NCI-H2107 (cell line): ENCODE results near the gene ANKRD33B.
"Not testable (repeated sequence)": the region's sequence is repeated elsewhere in the genome, so short reads cannot be mapped to it uniquely, and the experiment has no call there.

Experiments
- DNase-seq: peaks from one replicate; lab custom pipeline; 2025; lab: John Stamatoyannopoulos, UW

ANKRD33B gene

DNA sequence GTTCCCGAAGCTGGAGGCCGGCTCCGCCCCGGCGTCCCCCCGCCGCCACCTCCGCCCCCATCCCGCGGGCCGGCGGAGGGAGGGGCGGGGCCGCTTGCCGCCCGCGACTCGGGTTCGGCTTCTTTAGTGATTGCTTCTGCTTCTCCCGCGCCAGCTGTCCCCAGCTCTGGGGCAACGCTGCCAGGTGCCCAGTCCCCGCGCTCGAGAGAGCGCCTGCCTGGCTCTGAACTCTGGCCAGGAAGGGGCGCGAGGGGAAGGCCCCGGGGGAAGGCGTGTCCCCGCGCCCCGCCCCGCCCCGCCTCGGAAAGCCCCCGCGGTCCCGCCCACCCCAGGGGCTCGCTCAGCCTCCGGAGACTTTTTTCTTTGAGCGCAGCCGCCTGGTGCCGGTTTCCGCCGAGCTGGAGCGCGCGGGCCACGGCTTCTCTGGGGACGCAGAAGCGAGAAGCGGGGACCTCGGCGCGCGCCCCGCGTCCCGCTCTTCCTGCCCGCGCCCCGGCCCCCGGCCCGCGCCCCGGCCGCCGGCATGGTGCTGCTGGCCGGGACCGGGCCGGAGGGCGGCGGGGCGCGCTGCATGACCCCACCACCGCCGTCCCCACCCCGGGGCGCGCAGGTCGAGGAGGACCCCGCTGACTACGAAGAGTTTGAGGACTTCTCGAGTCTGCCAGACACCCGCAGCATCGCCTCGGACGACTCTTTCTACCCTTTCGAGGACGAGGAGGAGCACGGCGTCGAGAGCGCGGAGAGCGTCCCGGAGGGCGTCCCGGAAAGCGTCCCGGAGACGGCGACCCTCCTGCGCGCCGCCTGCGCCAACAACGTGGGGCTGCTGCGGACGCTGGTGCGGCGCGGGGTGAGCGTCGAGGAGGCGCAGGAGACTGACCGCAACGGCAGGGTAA, at the start of gene ANKRD33B:
Gene ANKRD33B, plus strand, starts transcription at position 126 of the 893 bp plus-strand sequence. Its CDS starts 398 bp downstream, at position 524.
- no peak for DNase-seq

DNA sequence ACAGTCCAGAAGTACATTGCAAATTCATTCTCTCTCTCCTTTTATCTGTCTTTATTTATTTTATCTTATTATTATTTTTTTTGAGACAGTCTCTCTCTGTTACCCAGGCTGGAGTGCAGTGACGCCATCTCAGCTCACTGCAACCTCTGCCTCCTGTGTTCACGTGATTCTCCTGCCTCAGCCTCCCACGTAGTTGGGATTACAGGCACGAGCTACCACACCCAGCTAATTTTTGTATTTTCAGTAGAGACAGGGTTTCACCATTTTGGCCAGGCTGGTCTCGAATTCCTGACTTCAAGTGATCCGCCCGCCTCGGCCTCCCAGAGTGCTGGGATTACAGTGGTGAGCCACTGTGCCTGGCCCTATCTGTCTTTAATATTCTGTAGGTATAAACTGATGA, 49.3 kb upstream of the ANKRD33B start:
- DNase-seq = not testable (repeated sequence)

DNA sequence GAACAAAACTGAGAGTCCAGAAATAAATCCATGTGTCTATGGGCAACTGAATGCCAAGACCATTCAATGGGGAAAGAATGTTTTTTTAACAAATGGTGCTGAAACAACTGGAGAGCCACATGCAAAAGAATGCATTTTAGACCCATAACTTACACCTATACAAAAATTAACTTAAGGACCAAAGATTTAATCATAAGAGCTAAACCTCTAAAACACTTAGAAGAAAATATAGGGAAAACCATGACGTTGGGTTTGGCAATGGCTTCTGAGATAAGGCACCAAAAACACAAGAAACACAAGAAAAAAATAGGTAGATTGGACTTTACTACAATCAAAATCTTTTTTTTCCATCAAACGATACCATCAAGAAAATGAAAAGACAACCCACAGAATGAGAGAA, 48.4 kb upstream of the ANKRD33B start:
- no peak for DNase-seq

DNA sequence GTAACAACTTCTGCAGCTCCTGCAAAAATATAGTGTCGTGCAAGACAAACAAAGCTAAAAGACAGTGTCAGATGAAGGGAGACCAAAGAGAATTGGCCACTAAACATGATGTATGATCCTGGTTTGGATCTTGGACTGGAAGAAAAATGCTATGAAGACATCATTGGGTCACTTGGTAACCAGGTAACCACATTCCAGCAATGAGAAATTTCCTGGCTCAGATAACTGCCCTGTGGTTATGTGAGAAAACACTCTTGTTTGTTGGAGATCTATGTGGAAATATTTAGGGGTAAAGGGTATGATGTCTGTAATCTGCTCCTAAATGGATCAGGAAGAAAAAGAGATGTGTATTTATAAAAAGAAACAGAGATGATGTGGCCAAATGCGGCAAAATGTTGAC, 45.5 kb upstream of the ANKRD33B start:
- no peak for DNase-seq

DNA sequence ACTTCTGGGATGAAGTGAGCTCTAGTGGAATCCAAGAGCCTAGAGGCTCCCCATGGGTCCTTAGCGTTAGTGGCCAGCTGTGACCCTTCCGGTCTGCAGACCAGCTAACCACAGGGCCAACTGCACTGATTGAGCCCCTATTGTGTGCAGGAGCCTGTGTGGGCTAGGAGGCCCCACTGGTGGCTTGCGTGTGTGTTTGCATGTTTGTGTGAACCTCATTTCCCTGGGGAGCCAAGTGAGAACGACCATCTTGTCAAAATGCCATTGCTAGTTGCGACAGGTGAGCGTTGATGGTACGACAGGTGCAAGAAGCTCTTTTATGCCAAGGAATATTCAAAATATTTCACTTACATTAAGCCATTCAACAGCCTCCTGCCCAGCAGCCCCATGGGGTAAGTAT, 44.1 kb upstream of the ANKRD33B start:
- DNase-seq = no peak

DNA sequence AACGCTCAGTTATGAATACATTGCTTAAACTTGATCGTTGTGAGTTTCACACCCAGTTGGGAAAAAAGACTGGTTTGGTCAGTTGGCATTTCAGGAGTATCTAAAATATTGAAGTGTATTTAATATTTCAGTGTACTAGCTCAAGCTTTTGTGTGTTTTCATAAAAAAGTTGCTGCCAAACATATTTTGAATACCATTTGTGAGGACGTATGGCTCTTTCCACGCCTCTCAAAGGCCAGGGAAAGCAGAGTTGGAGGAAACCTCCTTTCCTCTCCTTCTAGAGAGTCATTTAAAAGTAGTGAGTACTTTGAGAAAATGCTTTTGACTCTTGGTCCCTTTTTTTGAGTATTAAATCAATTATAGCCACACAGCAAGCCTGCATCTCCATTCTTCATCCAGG, 43.2 kb upstream of the ANKRD33B start:
- no peak for DNase-seq

DNA sequence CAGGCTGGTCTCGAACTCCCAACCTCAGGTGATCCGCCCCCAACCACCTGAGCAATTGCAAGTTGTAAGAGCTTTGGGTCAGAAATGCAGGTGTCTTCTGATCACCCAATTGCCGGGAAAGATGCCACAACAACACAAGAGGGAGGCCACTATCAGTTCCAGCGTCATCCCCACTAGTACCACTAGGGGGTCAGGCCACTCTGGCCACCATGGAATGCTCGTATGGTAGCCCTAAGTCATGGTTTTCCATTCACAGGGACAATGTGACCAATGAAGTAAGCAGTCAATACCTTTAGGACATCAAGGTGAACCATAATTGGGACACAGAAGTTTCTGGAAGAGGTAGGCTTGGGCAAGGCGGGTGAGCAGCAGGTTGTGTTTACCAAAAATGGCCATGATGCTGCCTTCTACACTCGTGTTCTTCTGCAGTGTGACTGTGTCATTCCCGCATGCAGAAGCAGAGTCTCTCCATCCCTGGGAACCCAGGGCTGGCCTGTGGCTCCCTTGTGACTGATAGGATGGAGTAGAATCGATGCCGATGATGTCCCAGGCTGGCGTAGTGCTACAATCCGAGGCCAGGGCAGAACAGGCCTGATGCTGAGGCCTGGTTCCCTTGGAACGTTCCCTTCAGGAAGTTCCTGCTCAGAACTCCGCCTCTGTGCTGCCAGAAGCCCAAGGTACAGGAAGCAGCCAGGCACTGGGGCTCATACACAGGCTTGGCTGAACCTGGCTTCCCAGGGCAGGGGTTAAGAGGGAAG, 42.2 kb upstream of the ANKRD33B start:
- no peak for DNase-seq

DNA sequence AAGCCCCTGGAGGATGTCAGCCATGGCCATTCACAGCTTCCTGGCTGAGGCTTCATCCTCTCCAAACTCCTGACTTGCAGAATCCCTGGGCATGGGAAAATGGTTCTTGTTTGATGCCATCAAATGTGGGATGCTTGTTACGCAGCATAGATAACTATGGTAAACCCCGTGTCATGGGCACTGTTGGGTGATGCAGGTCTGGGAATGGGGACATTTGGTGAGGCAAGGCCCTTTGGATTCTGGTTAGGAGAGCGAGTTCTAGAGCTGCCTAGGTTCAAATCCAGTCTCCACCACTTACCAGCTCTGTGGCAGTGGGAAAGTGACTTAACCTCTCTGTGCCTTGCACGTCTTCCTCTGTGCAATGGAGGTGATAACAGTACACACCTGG, 41.7 kb upstream of the ANKRD33B start:
- no peak for DNase-seq

DNA sequence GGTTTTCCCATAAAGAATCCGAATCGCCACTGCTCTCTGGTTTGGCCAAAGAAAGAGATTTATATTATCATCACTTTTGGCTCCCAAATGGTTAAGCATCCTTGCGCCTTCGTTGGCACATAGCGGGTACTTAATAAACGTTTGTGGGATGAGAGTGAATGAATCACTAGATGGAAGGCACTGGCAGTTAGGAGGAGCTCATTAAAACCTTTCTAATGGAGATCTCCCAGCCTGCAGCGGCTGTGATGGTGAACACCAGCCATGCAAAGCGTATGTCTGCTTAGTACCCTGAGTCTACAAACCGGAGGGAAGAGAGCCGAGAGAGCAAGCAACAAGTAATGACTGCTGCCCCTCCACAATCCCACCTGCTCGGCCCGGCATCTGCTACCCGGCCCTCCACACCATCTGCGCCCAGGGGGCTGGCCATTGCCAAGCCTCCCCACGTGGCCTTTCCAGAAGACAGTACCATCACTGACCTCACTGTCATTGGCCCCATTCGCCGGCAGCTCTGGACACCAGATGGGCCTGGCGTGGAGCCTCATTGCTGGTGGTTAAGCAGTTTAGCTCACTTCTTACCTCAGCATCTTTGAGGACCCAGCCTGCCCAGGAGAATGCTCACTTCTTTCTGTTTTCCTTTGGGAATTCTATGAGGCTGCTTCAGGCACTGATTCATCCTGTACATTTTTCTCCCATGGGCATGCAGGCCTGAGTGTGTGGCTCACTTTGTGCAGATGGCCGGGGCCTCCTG, 39.3 kb upstream of the ANKRD33B start:
- no peak for DNase-seq

DNA sequence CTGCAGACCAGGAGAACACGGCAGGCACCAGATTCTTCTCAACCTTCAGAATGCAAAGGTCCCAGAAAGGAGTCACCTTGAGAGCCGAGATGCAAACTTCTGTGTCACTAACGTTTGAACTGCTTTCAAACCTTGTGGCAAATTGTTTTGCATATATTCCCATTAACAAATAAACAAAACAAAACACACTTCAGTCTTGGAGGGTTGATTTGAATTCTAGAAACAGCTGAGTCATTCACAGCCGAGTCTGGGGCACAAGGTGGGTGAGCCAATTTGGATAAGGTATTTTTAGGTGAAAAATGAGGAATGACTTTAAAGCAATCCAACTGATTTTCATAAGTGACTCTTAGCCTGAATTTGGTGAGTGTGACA, 38.8 kb upstream of the ANKRD33B start:
- no peak for DNase-seq

DNA sequence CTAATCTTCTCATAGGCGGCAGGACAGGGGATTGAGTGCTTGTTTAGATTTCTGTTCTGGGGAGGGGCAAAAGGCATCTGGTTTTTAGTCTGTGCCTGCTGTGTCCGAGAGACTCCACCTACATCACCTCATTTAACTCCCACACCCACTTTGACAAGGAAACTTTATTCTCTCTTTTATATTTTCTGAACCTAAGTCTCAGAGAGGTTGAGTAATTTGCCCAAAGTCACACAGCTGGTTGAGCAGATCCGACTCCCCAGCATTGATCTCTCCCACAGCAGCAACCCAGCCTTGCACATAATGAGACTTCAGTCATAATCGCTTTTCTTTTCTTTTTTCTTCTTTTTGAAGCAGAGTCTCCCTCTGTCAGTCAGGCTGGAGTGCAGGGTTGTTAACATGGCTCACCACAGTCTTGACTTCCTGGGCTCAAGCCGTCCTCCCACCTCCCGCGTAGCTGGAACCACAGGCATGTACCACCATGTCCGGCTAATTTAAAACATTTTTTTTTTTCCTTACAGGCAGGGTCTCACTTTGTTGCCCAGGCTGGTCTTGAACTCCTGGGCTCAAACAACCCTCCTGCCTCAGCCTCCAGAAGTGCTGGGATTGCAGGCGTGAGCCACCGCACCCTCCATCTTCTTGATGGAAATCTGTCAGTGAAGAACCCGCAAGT, 36.5 kb upstream of the ANKRD33B start:
- no peak for DNase-seq

DNA sequence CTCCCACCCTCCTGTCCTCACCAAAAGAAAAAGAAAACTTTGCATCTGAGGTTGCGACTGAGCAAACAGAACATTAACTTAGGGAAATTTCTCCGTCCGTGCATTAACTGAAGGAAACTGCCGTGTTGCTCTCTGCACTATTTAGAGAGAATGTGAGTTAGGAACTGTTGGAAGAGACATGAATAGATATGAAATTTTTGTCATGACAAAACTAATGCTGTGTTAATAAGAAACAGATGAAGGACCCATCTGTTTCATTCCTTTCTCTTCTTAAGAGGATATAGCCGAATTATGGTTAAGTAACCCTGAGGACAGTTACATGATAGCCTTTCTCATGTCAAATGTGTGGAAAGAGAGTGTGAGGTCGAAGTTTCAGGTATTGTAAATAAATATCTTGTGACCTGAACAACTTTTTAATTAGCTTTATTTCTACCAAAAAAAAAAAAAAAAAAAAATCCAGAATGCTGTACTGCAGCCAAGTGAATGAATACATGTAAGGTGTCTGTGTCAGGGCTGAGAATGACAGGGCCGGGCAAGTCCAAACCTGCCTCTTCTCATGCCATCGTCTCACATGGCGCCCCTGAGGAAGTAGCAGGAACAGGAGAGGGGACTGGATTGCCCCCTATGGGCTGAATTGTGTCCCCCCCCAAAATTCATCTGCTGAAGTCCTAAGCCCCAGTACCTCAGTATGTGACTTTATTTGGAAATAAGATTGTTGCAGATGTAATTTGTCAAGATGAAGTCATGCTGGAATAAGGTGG, 35.6 kb upstream of the ANKRD33B start:
- no peak for DNase-seq

DNA sequence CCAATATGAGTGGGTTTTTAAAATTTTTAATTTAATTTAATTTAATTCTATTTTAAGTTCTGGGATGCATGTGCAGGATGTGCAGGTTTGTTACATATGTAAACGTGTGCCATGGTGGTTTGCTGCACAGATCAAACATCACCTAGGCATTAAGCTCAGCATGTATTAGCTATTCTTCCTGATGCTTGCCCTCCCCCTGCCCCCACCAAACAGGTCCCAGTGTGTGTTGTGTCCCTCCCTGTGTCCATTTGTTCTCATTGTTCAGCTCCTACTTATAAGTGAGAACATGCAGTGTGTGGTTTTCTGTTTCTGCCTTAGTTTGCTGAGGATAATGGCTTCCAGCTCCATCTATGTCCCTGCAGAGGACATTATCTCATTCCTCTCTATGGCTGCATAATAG, 35.0 kb upstream of the ANKRD33B start:
- no peak for DNase-seq

DNA sequence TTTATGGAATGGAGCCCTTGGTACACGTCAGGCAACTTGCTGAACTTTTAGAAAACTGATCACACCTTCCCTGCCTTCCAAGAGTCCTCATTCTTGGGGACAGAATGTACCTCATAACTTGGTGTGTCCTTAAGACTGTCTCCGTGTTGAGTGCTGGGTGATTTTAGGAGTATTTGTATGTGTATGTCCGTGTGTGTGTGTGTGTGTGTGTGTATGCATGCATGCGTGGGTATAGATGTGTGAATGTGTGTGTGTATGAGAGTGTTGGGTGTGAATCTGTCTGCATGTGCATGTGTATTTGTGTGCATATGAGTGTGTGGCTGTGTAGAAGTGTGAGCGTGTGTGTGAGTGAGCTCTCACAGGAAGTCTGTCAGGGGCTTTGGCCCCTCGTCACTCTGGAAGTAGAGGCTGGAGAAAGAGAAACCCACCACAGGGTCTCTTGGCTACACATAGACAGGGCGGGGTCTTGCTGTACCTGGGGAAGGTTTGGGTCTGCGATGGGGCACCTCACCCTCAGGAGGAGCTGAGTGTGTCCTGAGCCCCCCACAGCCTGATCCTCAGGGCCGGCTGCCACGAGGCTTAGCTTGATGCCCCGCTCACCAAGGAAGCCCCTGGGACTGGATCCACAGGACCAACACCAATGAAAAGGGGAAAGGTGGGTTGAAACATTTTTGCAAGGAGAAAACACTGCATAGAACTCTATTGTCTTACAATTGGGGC, 33.1 kb upstream of the ANKRD33B start:
- DNase-seq = no peak

DNA sequence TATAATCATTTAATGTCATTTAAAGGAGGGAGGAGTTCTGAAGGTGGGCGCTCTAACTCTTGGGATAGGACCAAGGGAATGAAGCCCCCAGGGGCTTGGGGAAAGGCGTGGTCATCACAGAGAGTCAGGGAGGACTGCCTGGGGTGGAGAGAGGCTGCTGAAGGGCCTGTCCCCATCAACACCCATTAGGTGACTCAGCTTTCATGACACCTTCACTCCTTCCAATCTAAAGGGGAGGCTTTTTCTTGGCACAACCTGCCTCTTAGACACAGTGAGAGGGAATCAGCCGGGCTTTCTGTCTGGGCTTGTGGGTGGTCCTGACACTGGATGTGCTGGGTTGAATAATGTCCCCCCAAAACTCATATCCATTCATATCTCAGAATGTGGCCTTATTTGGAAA, 31.4 kb upstream of the ANKRD33B start:
- no peak for DNase-seq

DNA sequence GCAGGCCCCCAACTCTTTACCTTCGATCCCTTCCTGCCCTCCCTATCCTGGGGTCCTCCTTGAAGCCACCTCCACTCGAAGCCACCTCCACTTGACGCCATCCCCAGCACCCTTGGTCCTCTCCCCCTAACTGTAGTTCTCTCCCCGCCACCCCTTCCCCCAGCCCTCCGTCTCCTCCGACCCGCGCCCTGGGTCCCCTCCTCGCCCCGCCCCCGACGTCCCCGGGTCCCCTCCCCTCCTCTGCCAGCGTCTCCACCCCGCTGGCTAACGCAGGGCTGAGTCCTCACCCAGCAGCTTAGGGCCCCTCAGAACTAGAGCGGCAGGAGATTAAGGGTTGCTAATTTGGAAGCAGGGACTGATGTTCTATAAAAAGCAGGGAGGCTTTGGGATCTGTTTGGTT, 30.6 kb upstream of the ANKRD33B start:
- no peak for DNase-seq

DNA sequence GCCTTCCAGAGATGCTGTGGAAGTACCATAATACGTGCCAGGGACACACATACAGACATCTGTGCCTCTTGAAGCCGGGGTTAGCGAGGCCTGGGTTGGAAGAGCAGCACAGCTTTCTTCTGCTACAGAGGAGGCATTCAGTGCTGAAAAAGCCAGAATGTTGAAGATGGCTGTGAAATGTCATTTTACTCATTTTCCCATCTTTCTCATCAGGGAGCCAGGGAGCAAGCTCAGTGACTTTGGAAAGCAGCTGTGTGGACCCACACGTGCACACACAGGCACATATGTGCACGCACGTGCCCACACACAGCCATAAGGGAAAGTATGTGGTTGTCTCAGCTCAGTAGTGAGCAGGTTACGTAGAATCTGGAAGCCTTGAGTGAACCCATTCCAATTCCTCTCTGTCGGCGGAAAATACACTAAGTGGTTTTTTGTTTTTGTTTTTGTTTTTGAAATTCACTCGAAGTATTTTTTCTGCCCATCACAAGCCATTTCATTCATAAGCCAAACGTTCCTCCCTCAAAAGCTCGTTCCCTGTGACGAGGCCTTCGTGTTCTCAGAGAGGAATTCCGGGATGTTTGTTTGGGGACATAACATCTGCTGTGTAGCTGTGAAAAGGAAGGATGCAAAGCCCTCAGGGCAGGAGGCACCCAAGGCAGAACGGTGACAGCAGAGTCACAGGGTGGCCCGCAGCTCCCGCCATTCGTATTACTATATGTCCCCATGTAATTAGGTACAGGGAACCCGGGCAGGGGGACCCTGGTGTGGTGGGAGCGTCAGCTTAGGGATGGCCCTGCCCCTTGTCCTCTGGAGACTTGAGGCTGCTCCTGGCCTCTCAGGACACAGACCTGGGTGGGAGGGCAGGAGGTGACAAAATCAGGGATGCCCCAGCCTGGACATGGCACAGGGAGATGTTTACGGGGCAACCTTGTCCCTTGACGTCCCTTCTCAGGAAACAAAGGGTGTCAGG, 29.0 kb upstream of the ANKRD33B start:
- DNase-seq = no peak

DNA sequence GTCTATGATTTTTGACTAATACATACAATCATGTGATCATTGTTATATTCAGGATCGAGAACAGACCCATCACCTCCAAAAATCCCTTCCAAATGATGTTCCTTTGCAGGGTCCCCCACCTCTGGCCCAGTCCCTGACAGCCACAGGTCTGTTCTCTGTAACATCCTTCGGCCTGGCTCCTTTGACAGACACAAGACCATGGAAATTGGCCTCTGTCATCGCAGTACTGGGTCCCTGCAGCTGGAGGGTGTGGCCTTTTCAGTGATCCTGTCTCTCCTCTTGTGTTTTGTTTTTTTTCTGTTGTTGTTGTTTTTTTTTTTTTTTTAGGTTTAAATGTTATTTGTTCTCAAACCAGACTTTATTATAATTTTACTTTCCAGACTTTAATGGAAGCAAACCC, 27.4 kb upstream of the ANKRD33B start:
- DNase-seq = no peak

DNA sequence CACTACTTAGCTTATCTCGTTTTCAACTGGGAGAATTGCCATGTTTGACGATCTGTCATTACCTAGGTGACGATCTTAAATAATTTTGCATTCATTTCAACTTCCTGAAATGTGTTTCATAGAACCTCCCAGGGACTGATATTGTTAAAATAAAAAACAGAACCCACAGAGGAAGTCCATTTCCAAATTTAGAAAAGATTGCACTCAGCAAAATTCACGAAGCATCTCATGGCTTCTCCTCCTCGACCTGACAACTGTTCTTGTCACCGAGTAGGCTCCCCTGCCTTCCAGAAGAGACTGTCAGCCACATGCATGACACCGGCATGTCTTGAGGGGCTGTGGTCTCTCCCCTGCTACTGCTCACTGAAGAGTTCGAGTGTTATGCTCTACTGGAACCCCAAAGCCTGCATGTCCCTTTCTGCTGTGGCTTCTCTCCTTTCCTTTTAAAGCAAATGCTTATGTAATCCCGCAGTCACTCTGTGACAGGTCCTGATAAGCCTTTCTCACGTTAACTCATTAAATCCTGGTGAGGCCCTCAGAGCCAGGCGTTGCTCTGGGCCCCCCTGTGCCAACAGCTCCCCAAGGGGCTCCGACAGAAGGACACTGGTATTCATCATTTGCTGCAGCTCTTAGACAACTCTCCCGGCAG, 26.8 kb upstream of the ANKRD33B start:
- no peak for DNase-seq
